ENCODE results near the gene WDTC1.
"Not testable (repeated sequence)": the region's sequence is repeated elsewhere in the genome, so short reads cannot be mapped to it uniquely, and the experiment has no call there.

The WDTC1 gene

DNA sequence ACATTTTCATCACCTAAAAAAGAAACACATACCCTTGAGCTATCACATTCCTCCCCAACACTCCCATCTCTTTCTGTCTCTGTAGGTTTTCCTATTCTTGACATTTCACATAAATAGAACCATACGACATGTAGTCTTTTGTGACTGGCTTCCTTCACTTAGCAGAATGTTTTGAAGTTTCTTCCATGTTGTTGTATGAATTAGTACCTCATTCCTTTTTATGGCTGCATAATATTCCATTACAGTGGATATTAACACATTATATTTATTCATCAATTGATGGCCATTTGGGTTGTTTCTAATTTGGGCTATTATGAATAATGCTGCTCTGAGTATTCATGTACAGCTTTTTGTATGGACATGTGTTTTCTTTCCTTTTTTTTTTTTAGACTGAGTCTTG, 11.8 kb downstream of the WDTC1 start:
- no peak for DNase-seq (ENCODE audit: low read depth in 1 of 2, low spot score in 1 of 2)

DNA sequence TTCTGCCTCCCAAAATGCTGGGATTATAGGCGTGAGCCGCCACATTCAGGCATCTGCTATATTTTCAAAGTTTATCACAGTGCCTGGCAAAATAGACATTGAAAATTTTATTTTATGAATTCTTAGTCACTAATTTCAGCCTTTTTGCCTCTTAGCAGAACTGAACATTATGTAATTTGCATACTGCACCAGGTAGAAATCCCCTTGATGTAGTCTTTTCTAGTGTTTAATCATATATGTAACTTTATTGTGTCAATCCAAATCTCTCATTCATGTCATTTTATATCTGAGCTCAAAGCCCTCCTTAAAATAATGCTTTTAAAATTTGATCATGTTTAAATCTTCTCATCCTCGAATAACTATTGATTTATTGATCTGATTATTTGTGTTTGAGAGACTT, 19.2 kb downstream of the WDTC1 start:
- DNase-seq (ENCODE audit: low read depth in 1 of 2, low spot score in 1 of 2), result no peak

DNA sequence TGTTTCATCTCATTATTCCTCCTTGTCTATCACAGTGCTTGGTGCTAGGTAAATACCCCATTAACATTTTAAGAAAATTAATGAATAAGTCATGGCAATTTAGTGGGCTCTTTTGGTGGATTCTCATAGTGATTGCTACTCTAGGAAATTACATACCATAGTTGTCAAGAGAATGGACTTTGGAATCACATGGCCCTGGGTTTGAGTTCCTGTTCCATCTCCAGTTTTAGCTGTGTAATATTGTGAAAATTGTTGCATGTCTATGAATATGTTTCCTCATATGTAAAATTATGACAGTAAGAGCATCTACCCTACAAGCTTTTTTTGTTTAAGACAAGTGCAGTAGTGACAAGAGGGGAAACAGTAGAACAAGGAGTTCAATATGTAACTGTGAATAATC, 20.7 kb downstream of the WDTC1 start:
- no peak for DNase-seq (ENCODE audit: low read depth in 1 of 2, low spot score in 1 of 2)

DNA sequence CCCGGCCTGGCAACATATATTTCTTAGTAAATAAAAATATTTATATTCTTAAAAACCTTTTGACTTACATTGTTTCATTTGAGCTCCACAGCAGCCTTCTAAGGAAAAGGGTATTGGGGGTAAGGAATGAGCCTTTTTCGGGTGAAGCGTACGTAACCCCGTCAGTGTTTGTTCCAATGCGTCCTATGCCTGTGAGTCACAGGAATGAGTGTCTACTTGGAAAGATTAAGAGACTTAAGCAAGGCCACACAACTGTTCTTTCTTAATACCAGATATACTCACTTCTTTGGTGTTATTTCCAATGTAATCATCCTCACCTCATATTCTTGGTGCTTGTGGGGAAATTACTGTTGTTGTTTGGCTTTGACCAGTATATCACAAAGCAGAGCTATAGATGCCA, 22.7 kb downstream of the WDTC1 start:
- no peak for DNase-seq (ENCODE audit: low read depth in 1 of 2, low spot score in 1 of 2)

DNA sequence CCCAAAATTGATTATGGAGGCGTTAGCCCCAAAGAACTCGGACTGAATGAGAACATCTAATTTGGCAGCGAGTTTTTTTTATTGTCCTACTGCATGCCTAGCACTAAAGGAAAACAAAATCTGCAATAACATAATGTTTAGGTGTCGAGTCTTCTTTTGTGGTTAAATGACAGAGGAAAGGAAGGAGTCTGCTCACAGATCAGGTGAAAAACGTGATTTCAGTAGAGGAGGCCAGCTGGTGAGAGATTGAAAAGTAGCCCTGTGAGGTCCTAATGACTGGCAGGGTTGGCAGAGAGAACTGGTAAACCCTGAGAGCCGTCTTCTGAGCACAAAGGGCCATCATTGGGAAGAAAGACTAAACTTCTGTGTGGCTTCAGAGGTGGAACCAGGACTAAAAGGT, 24.2 kb downstream of the WDTC1 start:
- no peak for DNase-seq (ENCODE audit: low read depth in 1 of 2, low spot score in 1 of 2)

DNA sequence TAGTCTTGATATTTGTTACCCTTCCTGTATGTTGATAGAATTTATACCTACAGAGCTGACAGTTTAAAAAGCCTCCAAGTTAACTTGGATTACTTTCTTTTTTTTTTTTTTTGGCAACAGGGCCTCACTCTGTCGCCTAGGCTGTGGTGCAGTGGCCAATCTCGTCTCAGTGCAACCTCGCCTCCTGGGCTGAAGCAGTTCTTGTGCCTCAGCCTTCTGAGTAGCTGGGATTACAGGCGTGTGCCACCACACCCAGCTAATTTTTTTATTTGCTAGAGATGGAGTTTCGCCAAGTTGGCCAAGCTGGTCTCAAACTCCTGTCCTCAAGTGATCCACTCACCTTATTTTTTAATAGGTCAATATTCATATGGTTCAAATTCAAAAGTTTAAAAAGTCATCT, 32.7 kb downstream of the WDTC1 start:
- DNase-seq (ENCODE audit: low read depth in 1 of 2, low spot score in 1 of 2), result no peak

DNA sequence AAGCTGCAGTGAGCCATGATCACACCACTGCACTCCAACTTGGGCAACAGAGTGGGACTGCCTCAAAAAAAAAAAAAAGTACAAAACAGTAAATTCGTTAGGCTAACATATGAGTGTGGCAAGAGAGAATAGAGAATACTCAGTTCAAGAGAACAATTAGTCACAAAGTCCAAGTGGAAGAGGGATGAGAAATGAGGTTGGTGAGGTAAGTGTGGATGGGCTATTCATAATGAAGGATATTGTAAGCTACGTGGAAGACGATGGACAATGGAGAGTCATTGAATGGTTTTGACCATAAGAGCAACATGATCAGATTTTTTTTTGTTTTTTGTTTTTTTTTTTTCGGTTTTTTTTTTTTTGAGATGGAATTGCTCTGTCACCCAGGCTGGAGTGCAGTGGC, 34.8 kb downstream of the WDTC1 start:
- no peak for DNase-seq (ENCODE audit: low read depth in 1 of 2, low spot score in 1 of 2)

DNA sequence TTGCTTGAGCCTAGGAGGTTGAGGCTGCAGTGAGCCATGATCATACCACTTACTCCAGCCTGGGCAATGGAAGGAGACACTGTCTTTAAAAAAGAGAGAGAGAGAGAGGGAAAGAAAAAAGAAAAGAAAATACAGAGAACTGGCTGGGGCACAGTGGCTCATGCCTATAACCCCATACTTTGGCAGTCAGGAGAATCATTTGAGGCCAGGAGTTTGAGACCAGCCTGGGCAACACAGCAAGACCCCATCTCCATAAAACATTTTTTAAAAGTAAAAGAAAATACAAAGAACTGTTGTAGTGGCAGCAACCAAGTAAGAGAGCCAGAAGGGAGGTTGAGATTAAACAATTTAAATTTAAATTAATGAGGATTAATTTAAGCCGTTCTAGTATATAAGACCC, 39.8 kb downstream of the WDTC1 start:
- DNase-seq (ENCODE audit: low read depth in 1 of 2, low spot score in 1 of 2), result no peak

DNA sequence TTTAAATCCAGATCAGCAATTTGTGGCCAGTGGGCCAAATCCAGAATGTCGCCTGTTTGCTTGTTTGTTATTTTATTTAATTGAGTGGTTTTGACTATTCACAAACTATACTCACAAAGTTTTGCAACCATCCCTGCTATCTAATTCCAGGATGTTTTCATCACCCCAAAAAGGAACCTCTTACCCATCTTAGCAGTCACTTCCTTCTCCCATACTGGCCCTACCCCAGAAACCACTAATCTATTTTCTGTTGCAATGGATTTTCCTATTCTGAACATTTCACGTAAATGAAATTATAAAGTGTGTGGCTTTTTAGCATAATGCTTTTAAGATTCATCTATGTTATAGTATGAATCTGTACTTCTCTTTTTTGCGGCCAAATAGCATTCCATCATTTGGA, 41.3 kb downstream of the WDTC1 start:
- DNase-seq (ENCODE audit: low read depth in 1 of 2, low spot score in 1 of 2), result no peak

DNA sequence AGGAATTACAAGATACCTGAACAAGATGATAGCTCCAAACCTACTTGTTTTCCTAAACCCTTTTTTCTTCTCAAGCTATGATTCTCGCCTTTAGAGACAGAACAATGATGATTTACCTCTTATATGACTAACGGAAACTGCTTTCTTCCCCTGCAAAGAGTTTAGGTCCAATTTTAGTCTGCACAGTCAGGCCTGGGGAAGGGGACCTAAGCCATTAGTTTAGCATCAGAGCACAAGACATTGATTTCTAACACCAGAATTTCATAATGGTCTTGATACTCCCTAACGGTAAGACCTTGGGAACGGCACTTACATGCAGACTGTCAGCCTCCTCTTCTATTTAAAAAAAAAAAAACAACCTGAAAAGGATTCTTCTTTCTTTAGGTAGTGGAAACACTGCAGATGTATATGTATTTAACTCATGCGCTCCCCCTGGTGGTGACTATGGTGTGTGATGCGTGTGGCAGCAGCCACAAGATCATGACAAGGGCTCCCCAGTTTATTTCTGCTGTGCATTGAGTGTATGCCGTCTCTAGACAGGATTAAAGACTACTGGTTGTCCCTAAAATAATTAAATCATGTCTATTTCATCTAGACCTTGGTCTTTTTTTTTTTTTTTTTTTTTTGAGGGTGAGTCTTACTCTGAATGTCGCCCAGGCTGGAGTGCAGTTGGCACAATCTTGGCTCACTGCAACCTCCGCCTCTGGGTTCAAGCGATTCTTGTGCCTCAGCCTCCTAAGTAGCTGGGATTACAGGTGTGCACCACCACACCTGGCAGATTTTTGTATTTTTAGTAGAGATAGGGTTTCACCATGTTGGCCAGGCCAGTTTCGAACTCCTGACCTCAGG, 50.2 kb downstream of the WDTC1 start:
- DNase-seq (ENCODE audit: low read depth in 1 of 2, low spot score in 1 of 2), result peak; percentile 68 to 73

DNA sequence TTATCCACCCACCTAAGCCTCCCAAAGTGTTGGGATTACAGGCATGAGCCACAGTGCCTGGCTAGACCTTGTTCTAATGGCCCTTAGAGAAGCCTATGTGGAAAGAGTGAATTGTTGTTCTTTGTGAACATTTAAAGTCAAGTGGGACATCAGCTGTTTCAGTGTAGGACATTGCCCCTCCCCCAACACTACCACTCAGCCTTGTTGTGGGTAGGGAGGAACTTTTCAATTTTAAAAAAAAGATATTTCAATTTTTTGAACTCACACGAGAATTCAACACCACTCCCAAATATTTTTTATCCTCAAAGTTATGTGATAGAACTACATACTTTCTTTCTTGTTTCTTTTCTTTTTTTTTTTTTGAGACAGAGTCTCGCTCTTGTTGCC, 50.8 kb downstream of the WDTC1 start:
- no peak for DNase-seq (ENCODE audit: low read depth in 1 of 2, low spot score in 1 of 2)

DNA sequence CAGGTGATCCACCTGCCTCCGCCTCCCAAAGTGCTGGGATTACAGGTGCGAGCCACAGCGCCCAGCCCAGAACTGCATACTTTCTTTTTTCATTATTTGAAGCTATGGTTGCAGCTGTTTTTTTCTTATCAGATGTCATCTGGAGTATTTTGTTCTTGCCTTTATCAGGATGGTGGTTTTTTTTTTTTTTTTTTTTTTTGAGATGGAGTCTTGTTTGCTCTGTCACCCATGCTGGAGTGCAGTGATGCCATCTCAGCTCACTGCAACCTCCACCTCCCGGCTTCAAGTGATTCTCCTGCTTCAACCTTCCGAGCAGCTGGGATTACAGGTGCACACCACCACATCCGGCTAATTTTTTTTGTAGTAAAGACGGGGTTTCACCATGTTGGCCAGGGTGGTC, 51.4 kb downstream of the WDTC1 start:
- not testable (repeated sequence) for DNase-seq (ENCODE audit: low read depth in 1 of 2, low spot score in 1 of 2)

DNA sequence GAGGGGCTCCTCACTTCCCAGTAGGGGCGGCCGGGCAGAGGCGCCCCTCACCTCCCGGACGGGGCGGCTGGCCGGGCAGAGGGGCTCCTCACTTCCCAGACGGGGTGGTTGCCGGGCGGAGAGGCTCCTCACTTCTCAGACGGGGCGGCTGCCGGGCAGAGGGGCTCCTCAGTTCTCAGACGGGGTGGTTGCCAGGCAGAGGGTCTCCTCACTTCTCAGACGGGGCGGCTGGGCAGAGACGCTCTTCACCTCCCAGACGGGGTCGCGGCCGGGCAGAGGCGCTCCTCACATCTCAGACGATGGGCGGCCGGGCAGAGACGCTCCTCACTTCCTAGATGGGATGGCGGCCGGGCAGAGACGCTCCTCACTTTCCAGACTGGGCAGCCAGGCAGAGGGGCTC, 54.7 kb downstream of the WDTC1 start:
- DNase-seq (ENCODE audit: low read depth in 1 of 2, low spot score in 1 of 2), result not testable (repeated sequence)

DNA sequence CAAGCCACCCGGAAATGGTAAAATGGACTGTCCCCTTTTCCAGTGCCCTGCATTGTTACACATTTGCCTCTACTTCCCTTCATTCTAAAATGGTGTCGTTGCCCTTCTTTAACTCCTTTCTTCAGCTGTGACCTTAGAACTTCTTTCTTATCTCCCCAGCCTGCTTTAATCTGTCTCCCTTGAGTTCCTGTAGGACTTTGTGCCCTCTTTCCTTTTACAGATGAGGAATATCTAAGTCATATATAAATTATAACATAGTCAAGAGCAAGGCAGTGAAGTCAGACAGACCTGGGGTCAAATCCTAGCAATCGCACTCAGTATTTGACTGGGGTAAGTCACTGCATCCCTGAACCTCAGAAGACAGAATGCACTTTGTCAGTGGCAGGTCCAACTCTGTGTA, 56.1 kb downstream of the WDTC1 start:
- DNase-seq (ENCODE audit: low read depth in 1 of 2, low spot score in 1 of 2), result no peak

DNA sequence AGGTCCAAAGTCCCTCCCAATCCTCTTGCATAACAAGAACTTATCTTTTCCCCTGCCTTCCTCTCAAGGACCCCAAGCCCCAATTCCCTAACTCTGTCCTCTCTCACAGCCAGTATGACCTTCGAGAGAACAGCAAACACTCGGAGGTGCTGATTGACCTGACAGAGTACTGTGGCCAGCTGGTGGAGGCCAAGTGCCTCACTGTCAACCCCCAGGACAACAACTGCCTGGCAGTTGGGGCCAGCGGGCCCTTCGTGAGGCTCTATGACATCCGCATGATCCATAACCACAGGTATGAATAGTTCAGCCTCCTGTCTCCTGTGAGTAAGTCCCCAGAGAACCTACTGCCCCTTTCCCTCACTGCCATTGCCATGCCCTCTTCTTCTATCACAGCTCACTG, 57.7 kb downstream of the WDTC1 start:
- no peak for DNase-seq (ENCODE audit: low read depth in 1 of 2, low spot score in 1 of 2)

DNA sequence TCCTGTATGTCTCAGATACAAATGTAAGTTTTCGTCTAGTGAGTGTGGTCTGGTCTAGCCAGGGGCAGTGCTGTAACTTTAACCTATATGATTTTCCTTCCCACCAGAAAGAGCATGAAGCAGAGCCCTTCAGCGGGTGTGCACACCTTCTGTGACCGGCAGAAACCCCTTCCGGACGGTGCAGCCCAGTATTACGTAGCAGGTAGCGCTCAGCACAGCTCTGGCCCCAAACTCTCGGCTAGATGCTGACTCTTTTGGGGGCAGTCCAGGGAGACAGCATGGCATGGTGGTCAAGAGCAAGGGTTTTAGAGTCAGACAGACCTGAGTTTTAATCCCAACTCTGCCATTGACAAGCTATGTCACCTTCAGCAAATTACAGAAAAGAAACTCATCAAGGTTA, 59.5 kb downstream of the WDTC1 start:
- no peak for DNase-seq (ENCODE audit: low read depth in 1 of 2, low spot score in 1 of 2)

DNA sequence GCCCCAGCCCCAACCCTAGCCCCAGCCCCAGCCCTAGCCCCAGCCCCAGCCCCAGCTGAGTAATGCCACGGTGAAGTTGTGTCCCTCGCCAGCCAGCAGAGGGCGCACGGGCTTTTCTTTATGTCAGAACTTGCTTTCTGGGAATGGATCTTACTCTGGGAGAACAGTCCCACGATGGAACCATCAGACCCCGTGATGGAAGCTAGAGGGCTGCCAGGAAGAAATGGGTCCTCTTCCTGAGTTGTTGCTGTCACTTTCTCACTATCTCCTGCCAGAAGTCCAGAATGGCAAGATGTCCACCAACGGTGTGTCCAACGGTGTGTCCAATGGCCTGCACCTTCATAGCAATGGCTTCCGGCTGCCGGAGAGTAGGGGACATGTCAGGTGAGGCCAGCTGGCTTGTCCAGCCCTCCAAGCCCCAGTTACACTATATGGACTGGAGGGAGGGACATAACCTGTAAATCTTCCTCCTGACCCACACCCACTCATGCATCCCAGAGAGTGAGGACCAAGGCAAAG, 62.4 kb downstream of the WDTC1 start:
- DNase-seq (ENCODE audit: low read depth in 1 of 2, low spot score in 1 of 2), result peak; percentile 26 to 64

DNA sequence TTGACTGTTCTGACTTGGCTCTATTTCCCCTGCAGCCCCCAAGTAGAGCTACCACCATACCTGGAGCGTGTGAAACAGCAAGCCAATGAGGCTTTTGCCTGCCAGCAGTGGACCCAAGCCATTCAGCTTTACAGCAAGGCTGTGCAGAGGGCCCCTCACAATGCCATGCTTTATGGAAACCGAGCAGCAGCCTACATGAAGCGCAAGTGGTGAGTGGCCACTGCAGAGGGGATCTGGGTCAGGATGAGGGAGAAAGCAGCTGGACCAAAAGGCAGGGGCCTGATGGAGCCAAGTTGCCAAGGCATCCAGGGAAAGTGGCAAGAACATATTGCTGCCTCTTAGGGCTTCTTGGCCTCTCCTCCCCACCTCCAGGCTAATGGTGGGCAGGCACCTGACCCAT, 63.5 kb downstream of the WDTC1 start:
- no peak for DNase-seq (ENCODE audit: low read depth in 1 of 2, low spot score in 1 of 2)

DNA sequence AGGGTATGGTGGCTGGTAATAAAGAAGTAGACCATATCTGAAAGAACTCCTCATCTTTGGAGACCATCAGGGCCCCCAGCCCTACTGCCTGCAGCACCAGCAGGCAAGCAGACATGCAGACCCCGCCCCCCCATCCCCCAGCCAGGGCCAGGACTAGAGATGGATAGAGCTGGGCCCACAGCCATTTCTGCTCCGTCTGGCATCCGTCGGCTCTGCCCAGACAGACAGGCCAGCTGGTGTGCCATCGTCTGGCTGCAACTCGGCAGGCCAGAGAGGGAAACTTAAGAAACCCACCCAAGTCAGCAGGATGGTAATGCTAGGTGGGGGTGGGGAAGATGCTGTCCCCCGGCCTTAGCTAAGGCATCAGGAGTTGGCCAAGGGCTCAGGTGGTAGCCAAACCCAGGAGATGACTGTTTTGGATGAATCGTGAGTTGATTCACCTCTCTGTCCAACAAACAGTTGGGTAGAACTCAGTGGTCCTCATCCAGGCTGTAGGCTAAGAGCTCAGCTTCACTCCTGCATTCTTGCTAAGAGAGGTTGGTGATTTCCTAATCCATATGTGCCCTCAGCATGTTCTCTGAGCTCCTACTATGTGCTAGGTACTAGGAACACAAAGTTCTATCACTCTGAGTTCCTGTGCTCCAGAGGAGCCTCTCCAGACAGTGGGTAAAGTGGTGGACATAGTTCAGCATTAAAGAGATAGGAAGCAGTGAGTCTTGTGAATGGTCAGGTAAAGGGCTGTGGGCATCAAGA, 64.4 kb downstream of the WDTC1 start:
- DNase-seq (ENCODE audit: low read depth in 1 of 2, low spot score in 1 of 2), result no peak

DNA sequence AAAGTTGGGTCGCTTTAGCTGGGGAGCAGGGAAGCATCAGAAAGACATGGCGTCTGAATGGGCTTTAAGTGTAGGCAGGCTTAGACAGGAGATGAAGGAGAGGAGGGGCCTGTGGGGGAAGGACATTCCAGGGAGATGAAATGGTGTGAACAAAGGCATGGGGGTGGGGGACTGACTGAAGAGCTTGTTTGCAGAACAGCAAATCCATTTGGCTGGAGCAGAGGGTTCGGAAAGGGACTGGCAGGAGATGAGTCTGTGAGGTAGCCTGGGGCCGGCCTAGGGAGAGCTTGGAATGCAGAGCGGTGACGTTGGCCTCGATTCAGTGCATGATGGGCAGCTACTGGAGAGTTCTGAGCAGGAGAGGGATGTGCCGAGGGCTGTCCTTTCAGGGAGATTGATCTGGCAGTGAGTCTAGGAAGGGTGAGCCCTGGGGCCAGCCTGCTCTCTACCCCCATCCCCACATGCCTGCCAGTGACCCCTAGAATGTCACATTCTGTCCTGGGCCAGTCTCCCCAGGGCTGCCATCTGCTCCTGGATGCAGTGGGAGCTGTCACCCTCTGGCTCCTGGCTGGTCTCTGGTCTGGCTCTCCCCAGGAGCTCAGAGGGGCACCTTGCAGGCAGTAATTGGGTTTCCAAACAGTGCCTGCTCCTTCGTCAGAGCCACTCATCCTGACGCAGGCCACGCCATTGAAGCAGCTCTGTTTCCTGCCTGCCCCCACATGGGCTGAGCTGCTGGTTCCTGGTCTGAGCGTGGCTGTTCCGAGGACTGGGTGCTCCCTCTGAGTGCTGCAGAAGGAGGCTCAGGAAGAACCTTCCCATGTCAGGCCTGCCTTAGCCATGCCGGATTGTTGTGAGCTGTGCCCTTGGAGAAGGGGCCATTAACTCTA, 65.2 kb downstream of the WDTC1 start:
- DNase-seq (ENCODE audit: low read depth in 1 of 2, low spot score in 1 of 2), result no peak

DNA sequence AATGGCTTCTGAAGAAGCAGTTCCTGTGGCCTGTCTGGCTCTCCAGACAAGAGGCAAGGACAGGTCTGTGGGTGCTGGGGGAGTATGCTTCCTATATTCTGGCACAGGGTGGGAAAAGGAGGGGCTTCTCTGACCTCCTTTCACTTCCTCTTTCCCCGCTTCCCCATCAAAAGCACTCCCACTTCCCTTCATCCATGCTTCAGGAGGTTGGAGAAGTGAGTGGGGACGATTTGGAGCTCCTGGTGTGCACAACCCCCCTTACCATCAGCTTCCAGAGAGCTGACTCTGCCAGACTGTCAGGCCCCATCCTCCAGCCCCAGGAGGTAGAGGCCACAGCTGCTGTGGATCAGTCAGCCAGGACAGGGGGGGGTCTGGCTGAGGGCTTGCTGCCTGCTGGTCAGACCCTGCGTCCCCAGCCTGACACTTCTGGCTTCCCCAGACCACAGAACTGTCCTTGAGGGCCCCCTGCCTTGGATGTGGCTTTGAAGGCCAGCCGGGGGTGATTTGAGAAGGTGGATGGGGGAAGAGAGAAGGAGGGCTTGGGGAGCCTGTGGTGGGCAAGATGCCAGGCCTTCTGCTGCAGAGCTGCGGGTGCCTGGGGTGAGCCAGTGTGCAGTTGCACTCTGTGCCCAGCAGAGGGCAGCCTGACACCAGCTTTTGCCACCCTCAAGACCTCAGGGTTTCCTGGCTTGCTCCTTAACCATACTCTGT, 66.1 kb downstream of the WDTC1 start:
- DNase-seq (ENCODE audit: low read depth in 1 of 2, low spot score in 1 of 2), result peak; percentile 58 to 70
